HepG2 (cell line): Measurements from ENCODE around the gene DNMT3A. TPM values are rescaled to one million over a fixed set of nuclear protein-coding genes. Genes with fewer than 3 reads are reported as not detected.

Experiments used
- ATAC-seq: fragments of 200-7000 bp; cut with Tn5 transposase; 3 replicates; pipeline ENCODE4 v1.9.1; 2020; ENCODE audit warnings: mild to moderate bottlenecking, moderate library complexity
- BruUV-seq: library from RNA; stranded (reverse); fragments of 400-500 nt; replicated peaks from 2 replicates; lab custom pipeline; 2021; lab: Mats Ljungman, UMichigan
- CTCF ChIA-PET: fragments of 300-600 bp; formaldehyde crosslinking; extraction: SDS; loops from one replicate; lab custom pipeline; 2021; ENCODE audit warnings: low total read pairs, inconsistent platforms, low intra/inter-chr PET ratio; lab: Yijun Ruan, JAX
- POLR2A ChIA-PET: fragments of 350-600 bp; sonication (Branson Sonifier 250); formaldehyde crosslinking; loops from one replicate; lab custom pipeline; 2020; ENCODE audit warnings: antibody characterized with exemption, inconsistent platforms; lab: Yijun Ruan, JAX
- DNase-seq: peaks from one replicate; pipeline ENCODE4 v3.0.0-alpha.2; 2015; ENCODE audit warnings: low spot score
- FAIRE-seq: peaks from 3 replicates; lab custom pipeline; 2011; peaks lifted over from hg19 to GRCh38; lab: Jason Lieb, UNC
- H2AFZ ChIP-seq: one replicate; pipeline ENCODE4 v1.6.1; 2011; ENCODE audit warnings: low read length, inconsistent platforms
- H3K27ac ChIP-seq: fragments of 300-600 bp; 3 replicates; pipeline ENCODE4 v1.8.0; 2011; ENCODE audit warnings: mixed run types, mild to moderate bottlenecking, mixed read lengths, low read length, inconsistent platforms; ENCODE audit not compliant: insufficient read depth; ENCODE audit errors: extremely low read length
- H3K27me3 ChIP-seq, 2 experiments: fragments of 200-600 bp in 1 of 2; 2 replicates in 1 of 2; 3 replicates in 1 of 2; pipeline versions ENCODE4 v1.6.0 to v1.8.0; 2011; ENCODE audit warnings: low read length in 2 of 2, mild to moderate bottlenecking in 2 of 2, moderate library complexity in 2 of 2, inconsistent platforms in 1 of 2; ENCODE audit not compliant: insufficient read depth in 2 of 2, control insufficient read depth in 1 of 2
- H3K36me3 ChIP-seq, 2 experiments: fragments of 200-600 bp in 1 of 2; replicated peaks in 1 of 2; 2 replicates in 1 of 2; 3 replicates in 1 of 2; pipeline versions ENCODE4 v1.5.1 to v1.8.0; 2011; ENCODE audit warnings: low read length in 2 of 2, inconsistent platforms in 1 of 2; ENCODE audit not compliant: insufficient read depth in 2 of 2, control insufficient read depth in 1 of 2
- H3K4me1 ChIP-seq: 2 replicates; pipeline ENCODE4 v1.5.1; 2012; ENCODE audit warnings: low read length, inconsistent platforms; ENCODE audit not compliant: insufficient read depth
- H3K4me2 ChIP-seq: 2 replicates; pipeline ENCODE4 v1.6.0; 2011; ENCODE audit warnings: low read depth, low read length, inconsistent platforms
- H3K4me3 ChIP-seq, 3 experiments: fragments of 200-600 bp in 1 of 3; sonication (generic), shearing (Covaris generic) in 1 of 3; replicated peaks in 1 of 3; 2 replicates each; pipeline ENCODE4 v1.5.1; 2011 to 2016; ENCODE audit warnings: low read length in 3 of 3, inconsistent platforms in 2 of 3, low read depth in 2 of 3, mild to moderate bottlenecking in 2 of 3, control low read depth in 1 of 3, mixed read lengths in 1 of 3; ENCODE audit not compliant: insufficient read depth in 1 of 3
- H3K79me2 ChIP-seq: one replicate; pipeline ENCODE4 v1.6.1; 2011; ENCODE audit warnings: low read length, inconsistent platforms; ENCODE audit not compliant: insufficient read depth
- H3K9ac ChIP-seq: 2 replicates; pipeline ENCODE4 v1.6.0; 2011; ENCODE audit warnings: mild to moderate bottlenecking, low read depth, low read length, inconsistent platforms; ENCODE audit not compliant: insufficient read depth
- H3K9me3 ChIP-seq: 2 replicates; pipeline ENCODE4 v1.5.1; 2012; ENCODE audit warnings: mild to moderate bottlenecking, low read length
- H4K20me1 ChIP-seq: 2 replicates; pipeline ENCODE4 v1.6.0; 2011; ENCODE audit warnings: inconsistent platforms, mild to moderate bottlenecking, low read length, moderate library complexity; ENCODE audit not compliant: insufficient read depth
- AKAP8 ChIP-seq: sonication (generic); formaldehyde crosslinking; IDR thresholded peaks from 2 replicates; pipeline ENCODE4 v1.5.1; 2020; ENCODE audit warnings: mild to moderate bottlenecking, missing genetic modification reagents
- ELF4 ChIP-seq: sonication (generic); formaldehyde crosslinking; IDR thresholded peaks from 2 replicates; pipeline ENCODE4 v1.5.0; 2020; ENCODE audit warnings: missing genetic modification reagents, mild to moderate bottlenecking, moderate library complexity, borderline replicate concordance
- HHEX ChIP-seq: IDR thresholded peaks from 2 replicates; pipeline ENCODE4 v1.6.1; 2016; ENCODE audit warnings: control low read depth
- HIC2 ChIP-seq: sonication (generic); formaldehyde crosslinking; IDR thresholded peaks from 2 replicates; pipeline ENCODE4 v1.9.0; 2022; ENCODE audit warnings: low read depth, missing genetic modification reagents
- NRL ChIP-seq: sonication (generic); formaldehyde crosslinking; IDR thresholded peaks from 2 replicates; pipeline ENCODE4 v1.5.0; 2020; ENCODE audit warnings: missing genetic modification reagents, mild to moderate bottlenecking, moderate library complexity, borderline replicate concordance
- PAX8 ChIP-seq: sonication (generic); formaldehyde crosslinking; IDR thresholded peaks from 2 replicates; pipeline ENCODE4 v1.8.0; 2022; ENCODE audit warnings: mild to moderate bottlenecking, missing genetic modification reagents, borderline replicate concordance
- RELA ChIP-seq: sonication (generic); formaldehyde crosslinking; IDR thresholded peaks from 2 replicates; pipeline ENCODE4 v1.4.0; 2020; ENCODE audit warnings: missing genetic modification reagents
- SATB2 ChIP-seq: sonication (generic); formaldehyde crosslinking; IDR thresholded peaks from 2 replicates; pipeline ENCODE4 v1.5.0; 2020; ENCODE audit warnings: missing genetic modification reagents
- ZBTB33 ChIP-seq: sonication (generic); formaldehyde crosslinking; IDR thresholded peaks from 2 replicates; pipeline ENCODE4 v1.4.0; 2020; ENCODE audit warnings: missing genetic modification reagents
- ZNF326 ChIP-seq: sonication (generic); formaldehyde crosslinking; IDR thresholded peaks from 2 replicates; pipeline ENCODE4 v1.4.0; 2020; ENCODE audit warnings: missing genetic modification reagents, borderline replicate concordance
- ZNF576 ChIP-seq: sonication (generic); formaldehyde crosslinking; IDR thresholded peaks from 2 replicates; pipeline ENCODE4 v1.4.0; 2020; ENCODE audit warnings: mild to moderate bottlenecking, missing genetic modification reagents
- ZNF768 ChIP-seq: sonication (generic); formaldehyde crosslinking; IDR thresholded peaks from 2 replicates; pipeline ENCODE4 v1.4.0; 2020; ENCODE audit warnings: missing genetic modification reagents
- WGBS: methylation state at CpG from one replicate; pipeline ENCODE4 v1.1.6; 2017; ENCODE audit warnings: low lambda C conversion rate; 5-methylcytosine and 5-hydroxymethylcytosine counted together
- in situ Hi-C: cut with HindIII; loops from 2 replicates; pipeline ENCODE4 v1.10.0; 2017; ENCODE audit warnings: low pct_unique_long_range_greater_than_20kb; ENCODE audit not compliant: extremely low pct_ligation_motif_present
- intact Hi-C: fragments of 100-400 bp; cut with micrococcal nuclease; formaldehyde crosslinking; loops from one replicate; pipeline ENCODE4 v1.10.0; 2022; ENCODE audit not compliant: unreplicated experiment
- polyA plus RNA-seq, 8 experiments: library from polyadenylated mRNA; depleted of rRNA in 3 of 8; stranded (reverse) in 7 of 8; unstranded in 1 of 8; fragments of >200 nt; fragmentation: Illumina TruSeq in 4 of 8; extraction: Trizol in 4 of 8; gene quantifications; 2 replicates each; pipeline versions ENCODE4 v1.2.1 to v1.2.3, GENCODE V29; 2011 to 2016; ENCODE audit warnings: low read depth in 4 of 8, missing spikeins in 1 of 8, mixed read lengths in 1 of 8; ENCODE audit not compliant: insufficient read depth in 1 of 8
- total RNA-seq, 5 experiments: library from RNA; depleted of rRNA; stranded (reverse); fragments of >200 nt; fragmentation: Illumina TruSeq; extraction: Trizol; gene quantifications; 2 replicates each; pipeline ENCODE4 v1.2.3, GENCODE V29; 2016; ENCODE audit warnings: low read depth in 1 of 5

The DNMT3A gene
- total and polyA plus RNA-seq, 2 of the 13 experiments (the other 11 are each of a cell fraction or from before 2014, with no cell fraction given), result 14.7 to 29.1 TPM

- Histone ChIP-seq H3K9ac (peak overlapping the region; percentile 96), H3K27me3 (no peaks in the 10 kb centered on the region), H3K9me3 (no peaks in the 10 kb centered on the region), H3K36me3 (peaks cover 10 to 20% of the 10 kb centered on the region in 2 experiments), H2AFZ (no peak overlapping the region), H3K4me2 (peak overlapping the region; percentile 97), H4K20me1 (no peaks in the 10 kb centered on the region), H3K27ac (peak overlapping the region; percentile 99), H3K4me3 (peak overlapping the region; percentile 67 to 87 (median 80)), H3K79me2 (peaks cover 27% of the 10 kb centered on the region)
- ATAC-seq (peak; percentile 0; the same call in 2 of the 3 replicates), DNase-seq (no peak)
- POLR2A ChIA-PET, result interaction anchor here (0.9 to 3.6 kb wide), 12 partner anchors 9 to 1324 kb away, joined by 3 to 19 read pairs (median 6); partner anchors contain the start of gene ATAD2B
- intact Hi-C loops, result no loop called here
- BruUV-seq, result no TSS peak
- TF ChIP-seq ELF4 (CRISPR knock-in tag) (0 out of 2 replicates have a peak, but pooled peaks have one; percentile 5), RELA (no peak)
- TF ChIP-seq, all 625 proteins: peak for 1
- WGBS, result 16% methylated on average over 12 of the region's 13 CpGs
- CTCF ChIA-PET, result no interaction called here
- in situ Hi-C loops, result no loop called here
- FAIRE-seq, result no peak
- H3K4me1 ChIP-seq, result peaks cover 46% of the 10 kb centered on the region
These were observed 90.7 kb downstream of the DNMT3A start for GRCh38 chr2:25251071-25251421.

GRCh38 chr2:25250331-25251070 lies 91.2 kb downstream of the DNMT3A start:
- peak overlapping the region; percentile 19 for H3K27ac ChIP-seq
- H2AFZ ChIP-seq, result no peak overlapping the region
- no peaks in the 10 kb centered on the region for H3K27me3 ChIP-seq
- intact Hi-C loops (no loop called here), in situ Hi-C loops (no loop called here)
- peaks cover 46% of the 10 kb centered on the region for H3K4me1 ChIP-seq
- H3K9me3 ChIP-seq, result no peaks in the 10 kb centered on the region
- peaks cover 27% of the 10 kb centered on the region for H3K79me2 ChIP-seq
- FAIRE-seq (no peak), DNase-seq (no peak), ATAC-seq (no peak)
- H3K4me2 ChIP-seq, result peak overlapping the region; percentile 97
- peak overlapping the region; percentile 33 for H3K9ac ChIP-seq
- peak overlapping the region; percentile 22 to 87 (median 67); a peak in 5 of 6 replicates for H3K4me3 ChIP-seq
- 82% methylated on average over 28 of the region's 28 CpGs for WGBS
- H4K20me1 ChIP-seq, result no peaks in the 10 kb centered on the region
- H3K36me3 ChIP-seq, result peaks cover 15 to 26% of the 10 kb centered on the region in 2 experiments
- BruUV-seq, result TSS peak; percentile 50
- ChIA-PET CTCF (no interaction called here), POLR2A (interaction anchor here (0.9 to 3.6 kb wide), 4 partner anchors 11 to 36 kb away, joined by 3 to 17 read pairs (median 7); no protein-coding TSS in a partner anchor)
- TF ChIP-seq NRL (CRISPR knock-in tag) (0 out of 2 replicates have a peak, but pooled peaks have one; percentile 59), ZNF326 (CRISPR knock-in tag) (no peak), PAX8 (CRISPR knock-in tag) (no peak), ZNF768 (peak; percentile 57; the same call in 1 of the 2 replicates), ZBTB33 (peak; percentile 94), HIC2 (0 out of 2 replicates have a peak, but pooled peaks have one; percentile 32), AKAP8 (CRISPR knock-in tag) (0 out of 2 replicates have a peak, but pooled peaks have one; percentile 32), ZNF576 (CRISPR knock-in tag) (no peak), HHEX (CRISPR knock-in tag) (no peak), SATB2 (CRISPR knock-in tag) (no peak)
